HuH-7.5 (cell line): ENCODE results near the gene TMEM53.

Experiments
- DNase-seq: peaks from one replicate; pipeline ENCODE4 v3.0.0; 2011; ENCODE audit warnings: low spot score

The TMEM53 gene

DNA sequence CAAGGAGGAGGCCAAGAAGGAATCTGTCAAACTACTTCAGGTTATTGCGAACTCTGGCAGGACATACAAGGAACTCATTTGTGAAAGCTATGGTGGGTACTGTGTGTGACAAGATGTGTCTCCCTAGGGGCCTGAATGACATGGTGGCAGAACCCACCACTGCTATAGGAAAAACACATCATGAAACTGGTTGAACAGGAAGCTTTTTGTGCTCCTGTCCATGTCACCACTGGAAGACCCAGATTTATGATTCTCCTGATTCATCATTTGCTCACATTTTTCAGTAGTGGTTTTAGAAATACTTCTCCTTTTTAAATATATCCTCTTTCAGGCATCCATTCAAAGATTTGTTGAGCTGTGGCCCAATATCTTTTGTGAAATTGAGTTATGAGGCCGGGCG lies 23.9 kb upstream of the TMEM53 start:
- no peak for DNase-seq

DNA sequence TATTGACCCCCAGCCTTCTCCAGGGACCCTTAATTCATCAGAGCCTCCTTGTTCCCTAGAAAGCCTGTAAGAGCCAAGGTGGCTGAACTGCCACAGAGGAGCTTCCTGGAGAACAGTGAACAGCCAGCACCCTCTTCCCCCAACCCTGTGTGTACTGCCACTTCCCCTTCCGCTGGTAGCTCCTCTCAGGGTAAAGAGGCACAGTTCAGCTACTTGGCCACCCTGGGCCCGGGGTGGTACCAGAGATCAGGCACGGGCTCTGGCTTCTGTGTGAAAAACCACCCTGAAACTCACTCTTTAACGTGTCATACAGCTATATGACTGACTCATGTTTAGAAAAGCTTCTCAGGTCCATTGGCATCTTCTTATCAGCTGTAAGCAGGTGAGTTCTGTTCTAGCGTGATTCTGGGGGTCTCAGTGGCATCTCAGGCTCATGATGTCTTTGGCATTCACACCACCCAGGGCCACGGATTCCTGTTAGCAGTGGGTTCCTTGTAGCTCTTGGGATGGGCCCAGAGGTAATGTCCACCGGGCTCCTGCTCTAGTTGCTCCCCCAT lies 22.6 kb upstream of the TMEM53 start:
- DNase-seq = no peak

DNA sequence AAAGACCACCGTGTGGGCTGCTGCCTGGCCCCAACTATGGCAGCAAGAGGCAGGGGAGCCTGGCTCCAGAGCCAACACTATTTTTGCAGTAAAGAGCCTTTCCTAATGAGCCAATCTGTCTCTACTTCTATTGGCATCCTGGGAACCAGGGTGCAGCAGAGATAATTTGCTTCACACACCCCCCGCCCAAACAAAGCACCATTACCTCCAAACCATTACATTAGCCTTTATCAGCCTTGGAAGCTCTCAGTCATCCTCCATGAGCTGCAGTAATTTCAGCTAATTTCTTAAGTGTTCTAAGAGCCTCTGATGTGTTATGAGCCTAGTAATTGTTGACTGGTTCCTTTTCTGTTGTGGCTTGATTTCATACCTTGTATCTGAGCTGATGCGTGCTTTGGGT lies 21.8 kb upstream of the TMEM53 start:
- no peak for DNase-seq

DNA sequence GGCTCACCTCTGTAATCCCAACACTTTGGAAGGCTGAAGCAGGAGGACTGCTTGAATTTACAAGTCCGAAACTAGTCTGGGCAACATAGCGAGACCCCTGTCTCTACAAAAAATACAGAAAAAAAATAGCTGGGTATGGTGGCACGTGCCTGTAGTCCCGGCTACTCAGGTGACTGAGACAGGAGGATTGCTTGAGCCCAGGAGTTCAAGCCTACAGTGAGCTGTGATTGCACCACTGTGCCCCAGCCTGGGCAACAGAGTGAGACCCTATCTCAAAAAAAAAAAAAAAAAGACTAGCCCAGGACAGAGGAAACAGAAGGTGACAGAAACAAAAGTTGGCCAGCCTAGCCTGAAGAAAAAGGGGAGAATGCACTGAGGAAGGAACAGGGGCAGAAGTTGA lies 21.4 kb upstream of the TMEM53 start:
- no peak for DNase-seq

DNA sequence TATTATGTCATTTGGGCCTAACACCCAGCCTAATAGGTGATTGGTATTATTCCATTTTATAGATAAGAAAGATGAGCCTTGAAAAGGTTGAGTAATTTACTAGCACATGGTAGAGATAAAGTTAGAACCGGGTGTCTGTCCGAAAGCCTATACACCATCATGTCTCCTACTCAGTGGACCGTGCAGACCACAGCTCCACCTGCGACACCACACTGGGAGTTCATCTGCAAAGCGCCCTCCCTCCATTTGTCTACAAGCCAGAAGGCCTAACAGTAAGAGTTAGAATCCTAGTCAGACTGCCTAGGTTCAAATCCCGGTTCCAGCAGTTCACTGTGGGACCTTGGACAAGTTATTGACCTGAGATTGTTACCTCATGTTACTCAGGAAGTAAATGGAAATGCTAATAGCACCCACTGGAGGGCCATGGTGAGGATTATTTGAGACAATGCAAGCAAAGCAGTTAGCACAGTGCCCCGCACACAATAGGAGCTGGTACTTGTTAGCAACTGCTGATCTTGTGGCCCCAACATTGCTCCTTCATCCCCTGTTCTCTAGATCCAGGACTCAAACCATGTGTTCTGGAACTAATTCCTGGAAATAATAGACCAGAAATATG lies 20.7 kb upstream of the TMEM53 start:
- DNase-seq = no peak

DNA sequence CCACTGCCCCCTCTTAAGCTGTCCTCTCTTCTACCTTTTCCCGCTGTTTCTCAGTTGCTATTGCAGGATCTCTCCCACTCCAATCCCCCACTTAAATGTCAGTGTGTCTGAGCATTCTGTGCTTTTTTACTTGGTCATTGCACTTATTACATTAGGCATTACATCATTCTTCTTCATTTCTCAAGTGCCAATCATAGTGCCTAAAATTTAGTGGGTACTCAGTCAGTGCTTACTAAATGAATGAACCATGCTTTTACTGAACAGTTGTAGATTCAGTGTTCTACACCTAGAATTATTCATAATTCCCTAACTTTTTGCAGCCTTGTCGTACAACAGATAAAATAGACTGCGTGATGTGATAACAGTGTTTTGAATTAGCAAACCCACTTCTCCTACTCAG lies 19.6 kb upstream of the TMEM53 start:
- no peak for DNase-seq

DNA sequence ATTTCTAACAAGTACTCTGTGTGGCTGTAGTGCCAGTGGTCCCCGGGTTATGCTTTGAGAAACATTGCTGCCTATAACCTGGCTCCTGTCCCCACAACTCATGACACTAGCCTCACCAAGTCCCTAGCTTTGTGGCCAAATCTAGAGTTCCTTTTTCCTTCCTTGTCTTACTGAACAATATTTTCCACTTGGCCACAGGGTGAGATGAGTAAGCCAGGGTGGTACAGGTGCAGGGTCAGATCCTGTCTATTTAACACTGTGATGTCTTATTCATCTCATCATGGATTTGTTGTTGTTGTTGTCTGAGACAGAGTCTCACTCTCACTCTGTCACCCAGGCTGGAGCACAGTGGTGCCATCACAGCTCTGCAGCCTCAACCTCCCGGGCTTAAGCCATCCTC lies 18.9 kb upstream of the TMEM53 start:
- DNase-seq = no peak

DNA sequence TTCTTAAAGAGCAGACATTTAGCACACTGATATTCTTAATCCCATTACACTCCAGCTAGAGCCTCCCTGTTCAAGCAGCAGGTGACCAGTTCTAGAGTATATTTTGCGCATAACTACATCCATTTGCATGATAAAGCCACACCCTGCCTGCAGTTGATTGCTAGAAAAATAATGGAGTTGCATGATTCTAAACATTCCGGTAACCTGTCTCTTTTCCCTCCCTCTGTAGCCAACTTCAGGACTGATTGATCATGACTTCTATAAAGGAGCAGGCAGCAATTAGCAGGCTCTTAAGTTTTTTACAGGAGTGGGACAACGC lies 15.1 kb upstream of the TMEM53 start:
- DNase-seq = no peak

DNA sequence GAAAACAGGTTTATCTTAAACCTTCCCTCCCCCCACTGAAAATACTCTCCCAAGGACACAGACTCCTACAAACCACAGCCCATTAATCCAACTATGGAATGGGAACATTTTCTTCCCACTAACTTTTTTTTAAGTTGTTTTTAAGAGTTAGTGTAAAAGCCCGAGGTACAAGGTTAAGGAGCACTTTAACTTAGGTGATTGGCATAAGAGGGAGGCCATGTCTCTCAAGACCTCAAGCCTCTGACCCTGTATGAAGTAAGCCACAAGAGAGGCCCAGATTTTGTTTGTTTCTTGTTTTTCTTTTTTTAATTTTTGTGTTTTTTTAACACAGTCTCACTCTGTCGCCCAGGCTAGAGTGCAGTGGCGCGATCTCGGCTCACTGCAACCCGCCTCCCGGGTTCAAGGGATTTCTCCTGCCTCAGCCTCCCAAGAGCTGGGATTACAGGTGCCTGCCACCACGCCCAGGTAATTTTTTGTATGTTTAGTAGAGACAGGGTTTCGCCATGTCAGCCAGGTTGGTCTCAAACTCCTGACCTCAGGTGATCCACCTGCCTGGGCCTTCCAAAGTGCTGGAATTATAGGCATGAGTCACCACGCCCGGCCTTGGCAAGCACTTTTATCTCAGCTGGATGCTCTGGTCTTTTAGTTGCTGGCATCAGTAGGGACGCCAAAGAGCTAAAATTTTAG lies 14.6 kb upstream of the TMEM53 start:
- no peak for DNase-seq

DNA sequence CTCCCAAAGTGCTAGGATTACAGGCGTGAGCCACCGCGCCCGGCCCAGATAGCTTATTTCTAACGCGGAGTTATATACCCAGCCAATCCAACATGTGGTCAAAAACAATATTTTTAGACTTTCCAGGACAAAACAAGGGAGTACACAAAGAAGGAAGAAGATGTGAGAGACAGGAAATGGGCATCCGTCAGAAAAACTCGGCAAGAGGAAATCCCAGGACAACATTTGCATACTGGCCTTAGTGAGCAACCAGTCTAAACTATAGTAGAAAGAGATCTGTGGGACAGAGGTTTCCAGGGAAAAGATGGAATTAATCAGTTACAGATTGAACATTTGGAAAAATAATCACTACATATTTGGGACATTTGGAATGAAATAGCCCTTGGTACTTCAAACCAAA lies 11.6 kb upstream of the TMEM53 start:
- DNase-seq = no peak

DNA sequence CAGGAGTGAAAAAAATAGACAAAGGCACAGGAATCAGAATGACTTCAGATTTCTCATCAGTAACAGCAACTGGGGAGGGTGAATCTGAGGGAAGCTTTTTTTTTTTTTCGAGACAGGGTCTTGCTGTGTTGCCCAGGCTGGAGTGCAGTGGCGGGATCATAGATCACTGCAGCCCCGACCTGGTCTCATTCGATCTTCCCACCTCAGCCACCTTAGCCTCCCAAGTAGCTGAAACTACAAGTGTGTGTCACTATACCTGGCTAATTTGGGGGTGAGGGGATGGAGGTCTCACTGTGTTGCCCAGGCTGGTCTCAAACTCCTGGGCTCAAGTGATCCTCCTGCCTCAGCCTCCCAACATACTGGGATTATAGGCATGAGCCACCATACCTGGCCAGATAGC lies 10.9 kb upstream of the TMEM53 start:
- no peak for DNase-seq

DNA sequence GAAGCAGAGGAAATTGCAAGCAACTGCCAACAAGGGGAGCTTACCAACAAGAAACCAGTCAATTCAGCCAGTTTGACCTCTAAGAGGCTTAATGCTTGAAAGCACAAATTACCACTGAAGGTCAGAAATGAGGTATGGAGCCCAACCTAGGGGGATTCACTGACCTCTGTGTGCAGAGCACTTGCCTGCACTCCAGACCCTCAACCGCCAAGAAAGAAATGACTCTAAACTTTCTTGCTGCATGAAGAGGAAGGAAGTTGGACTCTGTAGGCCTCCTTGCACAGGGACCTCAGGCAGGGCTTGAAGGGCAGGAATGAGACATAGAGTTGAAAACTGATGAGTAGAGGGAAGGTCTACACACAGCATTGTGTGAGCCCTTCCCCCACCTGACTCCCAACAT lies 10.2 kb upstream of the TMEM53 start:
- no peak for DNase-seq

DNA sequence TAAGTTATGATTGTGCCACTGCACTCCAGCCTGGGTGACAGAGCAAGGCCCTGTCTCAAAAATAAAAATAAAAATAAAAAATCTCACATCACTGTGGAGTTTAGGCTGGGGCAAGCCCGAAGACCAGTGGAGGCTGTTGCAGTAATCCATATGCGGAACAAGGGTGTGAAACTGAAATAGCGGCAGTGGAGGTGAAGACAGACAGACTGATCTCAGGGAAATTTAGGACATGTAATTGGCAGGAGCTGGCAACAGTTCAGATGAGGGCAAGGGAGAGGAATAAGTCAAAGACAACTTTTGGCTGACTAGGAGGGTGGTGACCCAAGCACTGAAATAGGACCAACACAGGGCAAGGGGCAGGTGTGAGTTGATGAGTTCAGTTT lies 8.6 kb upstream of the TMEM53 start:
- DNase-seq = no peak

DNA sequence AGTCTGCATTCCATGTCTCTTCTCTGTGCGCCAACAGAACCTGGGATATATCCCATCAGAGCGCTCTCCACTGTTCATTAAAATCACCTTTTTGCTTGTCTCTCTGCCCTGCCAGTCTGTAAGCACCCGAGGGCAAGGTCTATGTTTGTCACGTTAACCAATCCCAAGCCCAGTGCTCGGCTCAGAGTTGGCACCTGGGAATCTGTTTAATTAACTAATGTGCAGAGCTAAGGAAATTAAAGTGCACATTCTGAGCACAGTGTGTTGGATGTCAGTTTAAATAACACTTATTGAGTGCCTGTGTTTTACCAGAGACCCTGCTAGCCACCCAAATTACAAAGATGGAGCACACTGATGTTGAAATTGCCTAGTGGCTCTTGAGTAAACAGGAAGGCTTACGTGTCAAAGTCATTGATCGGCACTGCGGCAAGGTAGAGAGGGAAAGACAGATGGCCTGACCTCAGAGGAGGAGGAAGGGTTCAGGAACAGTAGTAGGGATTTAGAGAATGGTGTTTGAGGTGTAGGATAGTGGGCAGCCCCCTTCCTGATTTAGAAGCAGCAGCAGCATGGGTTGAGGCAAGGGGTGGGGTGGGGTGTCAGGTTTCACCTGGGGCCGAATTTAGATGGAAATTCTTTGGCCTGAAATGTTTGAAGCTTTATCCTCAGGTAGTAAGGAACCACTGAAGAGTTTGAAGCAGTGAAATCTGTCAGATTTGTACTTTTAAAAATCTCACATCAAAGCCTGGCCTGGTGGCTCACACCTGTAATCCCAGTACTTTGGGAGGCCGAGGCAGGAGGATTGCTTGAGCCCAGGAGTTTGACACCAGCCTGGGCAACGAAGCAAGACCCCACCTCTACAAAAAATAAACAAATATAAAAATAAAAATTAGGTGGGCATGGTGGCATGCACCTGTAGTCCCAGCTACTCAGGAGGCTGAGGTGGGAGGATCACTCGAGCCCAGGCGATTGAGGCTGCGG lies 7.9 kb upstream of the TMEM53 start:
- DNase-seq = peak; percentile 42

DNA sequence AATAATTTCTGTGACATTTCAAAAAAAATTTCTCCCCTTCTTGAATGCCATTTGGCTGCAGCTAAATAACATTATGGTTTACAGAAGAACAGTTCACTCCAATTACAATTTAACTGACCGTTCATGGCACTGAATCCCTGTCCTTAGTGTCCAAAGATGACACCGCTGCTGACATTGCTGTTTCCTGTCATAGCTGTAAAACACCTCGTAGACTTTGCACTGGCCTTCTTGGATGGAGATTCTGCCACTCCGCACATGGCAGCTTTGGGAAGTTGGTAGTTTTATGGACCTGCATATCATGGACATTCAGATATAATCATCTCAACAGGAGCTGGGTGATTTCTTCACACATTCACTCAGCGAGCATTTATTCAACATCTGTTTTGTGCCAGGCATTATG lies 5.2 kb upstream of the TMEM53 start:
- DNase-seq = no peak

DNA sequence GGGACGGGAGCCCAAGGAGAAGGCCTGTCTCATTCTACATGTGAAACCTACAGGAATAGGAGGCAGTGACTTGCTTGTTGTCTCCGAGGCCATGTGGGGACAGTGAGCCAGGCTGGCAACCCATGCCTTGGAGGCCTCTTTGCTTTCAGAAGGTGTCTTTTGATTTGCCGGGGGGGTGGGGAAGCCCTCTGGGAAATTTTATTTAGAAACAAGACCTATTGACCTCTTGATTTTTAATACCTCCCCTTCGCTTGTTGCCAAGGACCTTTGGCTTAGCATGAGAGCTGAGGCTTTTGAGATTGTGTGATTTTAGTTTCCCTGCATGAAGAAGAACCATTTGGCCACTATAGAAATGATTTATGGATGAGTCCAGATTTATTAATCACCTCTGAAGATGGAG lies 4.3 kb upstream of the TMEM53 start:
- DNase-seq = no peak

DNA sequence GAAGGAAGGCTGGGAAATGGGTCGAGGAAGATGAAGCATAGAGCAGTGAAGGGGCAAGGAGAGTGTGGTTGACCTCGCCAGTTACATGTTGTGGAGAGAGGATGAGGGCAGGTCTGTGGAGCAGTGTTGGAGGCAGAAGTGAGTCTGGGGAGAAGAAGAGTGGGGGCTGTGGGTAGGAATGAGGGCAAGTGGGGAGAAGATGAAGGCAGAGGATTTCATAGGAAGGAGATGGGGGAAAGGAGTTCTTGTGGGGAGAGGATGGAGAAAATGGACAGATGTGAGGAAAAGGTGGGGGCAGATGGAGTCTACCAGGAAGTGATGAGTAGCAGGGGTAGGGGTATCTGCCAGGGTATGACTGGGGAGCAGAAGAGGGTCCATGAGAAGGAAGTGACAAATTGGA lies 3.8 kb upstream of the TMEM53 start:
- no peak for DNase-seq

DNA sequence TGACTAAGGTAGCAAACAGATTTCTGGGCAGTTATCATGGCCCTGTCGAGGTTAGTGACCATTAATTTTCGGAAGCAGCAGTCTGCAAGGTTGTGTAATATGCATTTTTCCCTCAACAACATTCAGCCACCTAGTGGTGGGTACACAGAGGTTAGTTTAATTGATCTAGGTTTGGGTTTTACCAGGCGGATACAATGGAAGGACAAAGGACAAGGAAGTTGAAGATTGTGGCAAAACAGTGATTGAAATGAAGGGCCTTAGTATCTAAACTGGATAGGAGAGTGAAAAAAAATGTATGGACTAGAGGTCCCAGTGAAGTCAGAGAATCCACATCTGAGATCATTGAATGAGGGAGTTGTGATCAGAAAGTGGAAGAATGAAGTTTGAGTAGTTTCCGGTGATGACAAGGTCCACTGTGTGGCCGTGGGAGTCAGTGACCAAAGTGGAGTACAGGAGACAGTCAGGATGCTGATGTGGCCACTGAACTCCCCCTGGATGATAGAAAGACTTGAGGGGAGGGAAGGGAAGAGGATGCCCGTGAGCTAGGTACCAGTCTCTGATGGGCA lies 3.0 kb upstream of the TMEM53 start:
- DNase-seq = peak; percentile 50

DNA sequence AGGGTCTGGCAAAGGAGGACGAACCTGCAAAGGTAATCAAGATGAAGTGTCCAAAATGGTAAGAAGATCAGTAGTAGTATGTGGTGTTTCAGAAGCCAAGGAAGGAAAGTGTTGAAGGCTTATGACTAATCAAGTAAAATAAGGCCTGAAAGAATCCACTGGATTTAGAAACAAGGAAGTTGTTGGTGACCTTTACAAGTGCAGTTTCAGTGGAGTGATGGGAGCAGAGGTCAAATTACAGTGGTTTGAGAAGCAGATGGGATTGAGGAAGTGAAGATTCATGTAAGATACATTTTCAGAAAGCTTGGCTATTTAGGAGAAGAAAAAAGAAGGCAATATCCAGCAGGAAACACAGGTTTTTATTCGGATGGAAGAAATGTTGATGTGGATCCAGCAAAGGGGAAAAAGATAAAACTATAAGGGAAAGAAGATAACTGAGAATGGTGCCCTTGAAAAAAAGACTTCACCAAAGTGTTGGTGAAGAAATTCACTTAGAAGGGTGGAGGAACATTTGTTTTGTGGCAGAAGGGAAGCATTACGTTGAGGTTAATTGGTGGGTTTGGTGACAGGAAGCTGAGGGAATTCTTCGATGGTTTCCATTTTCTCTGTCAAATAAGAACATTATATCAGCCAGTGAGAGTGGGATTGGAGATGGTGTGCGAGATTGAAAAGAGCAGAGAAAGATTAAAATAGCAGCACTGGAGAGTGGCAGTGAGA lies 2.4 kb upstream of the TMEM53 start:
- DNase-seq = no peak

DNA sequence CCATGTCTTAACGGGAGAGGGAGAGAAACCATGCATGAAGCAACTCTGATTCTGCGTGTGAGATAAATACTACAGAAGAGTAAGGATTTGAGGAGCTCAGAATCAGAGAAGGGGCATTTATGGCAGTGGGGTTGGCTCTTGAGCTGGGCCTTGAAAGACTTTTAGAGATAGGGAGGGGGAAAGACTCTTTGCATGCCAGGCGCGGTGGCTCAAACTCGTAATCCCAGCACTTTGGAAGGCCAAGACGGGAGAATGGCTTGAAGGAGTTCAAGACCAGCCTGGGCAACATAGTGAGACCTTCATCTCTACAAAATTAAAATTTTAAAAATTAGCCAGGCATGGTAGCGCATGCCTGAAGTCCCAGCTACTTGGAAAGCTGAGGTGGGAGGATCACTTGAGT lies 905 bp upstream of the TMEM53 start:
- no peak for DNase-seq

DNA sequence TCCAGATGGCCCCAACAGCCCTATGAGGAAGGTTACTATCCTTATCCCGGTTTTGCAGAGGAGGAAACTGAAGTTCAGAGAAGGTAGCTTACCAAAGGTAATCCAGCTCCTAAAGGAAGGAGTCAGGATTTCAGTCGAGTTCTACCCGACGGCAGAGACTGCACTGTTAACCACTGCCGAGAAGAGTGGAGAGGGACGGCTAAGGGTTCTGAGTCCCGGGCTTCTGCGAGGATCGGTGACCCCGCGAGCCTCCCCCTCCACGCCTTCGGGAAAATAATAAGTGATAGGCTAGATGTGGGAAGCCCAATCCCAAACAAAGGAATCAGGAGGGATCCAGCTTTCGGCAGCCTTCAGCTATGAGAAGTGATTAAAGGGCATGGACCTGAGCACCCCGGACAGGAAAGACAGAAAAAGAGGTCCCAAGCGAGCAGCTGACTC lies 587 bp downstream of the TMEM53 start:
- DNase-seq = no peak
